Spleen (tissue), 7 donors: Measurements from ENCODE around the gene BRSK2.
"Not testable (repeated sequence)": the region's sequence is repeated elsewhere in the genome, so short reads cannot be mapped to it uniquely, and the experiment has no call there.

Experiments used
- CTCF ChIP-seq, 11 experiments: fragments of 200-600 bp in 7 of 11; fragments of 450-650 bp in 4 of 11; sonication (generic) in 4 of 11; IDR thresholded peaks in 8 of 11; conservative IDR thresholded peaks in 3 of 11; 1 replicate in 7 of 11; 2 replicates in 4 of 11; pipeline versions ENCODE4 v1.4.0 to v1.8.0; 2016 to 2021; ENCODE audit warnings: antibody characterized with exemption in 11 of 11, inconsistent platforms in 4 of 11, mild to moderate bottlenecking in 1 of 11
- POLR2A ChIP-seq, 3 donors: fragments of 450-650 bp; IDR thresholded peaks; one replicate each; pipeline ENCODE4 v1.5.1; 2017; ENCODE audit warnings: antibody characterized with exemption in 3 of 3, mild to moderate bottlenecking in 1 of 3
- POLR2AphosphoS5 ChIP-seq, 3 donors: sonication (generic); formaldehyde crosslinking; IDR thresholded peaks; one replicate each; pipeline ENCODE4 v1.5.1; 2017; ENCODE audit warnings: antibody characterized with exemption in 3 of 3
- donor health status: DM: no; HTN: no; CAD: no; lungs with moderate emphysema.
- donor health status: DM: no; HTN: no; CAD: no.
- donor health status: DM: no; HTN: no; CAD: no.

- not testable (repeated sequence) for TF ChIP-seq POLR2AphosphoS5 (IDR thresholded peaks at IDR 0.05); CTCF (IDR thresholded peaks at IDR 0.05 in 8 of 11, conservative IDR thresholded peaks at IDR 0.05 in 3 of 11); POLR2A (IDR thresholded peaks at IDR 0.05)
Measured at GRCh38 chr11:1347411-1347999, 42.2 kb upstream of the BRSK2 start.
